Measurements from ENCODE around the gene SNUPN. TPM values are rescaled to one million over a fixed set of nuclear protein-coding genes. Genes with fewer than 3 reads are reported as not detected.

Gene SNUPN
- total RNA-seq, 2 experiments from 2014 or later, result 25.8 to 27.3 TPM

- Mint-ChIP-seq H3K9me3 (ENCODE audit: low read depth) (no peaks in the 10 kb centered on the region), H3K36me3 (peaks cover 12% of the 10 kb centered on the region), H3K27me3 (no peaks in the 10 kb centered on the region), H3K27ac (no peak overlapping the region), H3K4me1 (peaks cover 5% of the 10 kb centered on the region), H3K4me3 (no peak overlapping the region)
- DNase-seq (no peak), ATAC-seq (no peak)
- CTCF ChIA-PET, result no interaction called here
Observed at GRCh38 chr15:75551091-75551490, 74.4 kb downstream of the SNUPN start.

Other genes starting within 250 kb of the SNUPN start
- gene SIN3A, start 174.0 kb downstream of the SNUPN start, total RNA-seq, result 100 to 1,000 TPM; 100 to 111 TPM
- 10 to 100 TPM; 34.0 to 41.9 TPM for gene PTPN9, start 46.4 kb downstream of the SNUPN start, total RNA-seq
- gene IMP3, start 14.5 kb upstream of the SNUPN start, total RNA-seq, result 100 to 1,000 TPM in 1 of 2 experiments, 10 to 100 TPM in 1; 84.0 to 109 TPM
- 1 to 10 TPM; 1.4 to 3.5 TPM for gene SNX33, start 22.2 kb upstream of the SNUPN start, total RNA-seq
- gene CSPG4, start 87.1 kb upstream of the SNUPN start, total RNA-seq, result under 1 TPM in 1 of 2 experiments, not detected in 1; 0.07 TPM
- gene UBE2Q2, start 217.7 kb upstream of the SNUPN start, total RNA-seq, result 10 to 100 TPM; 25.5 to 36.3 TPM

Measured in activated CD8-positive, alpha-beta memory T cell treated with anti-CD3 and anti-CD28 coated beads, Interleukin-2, amount 10 ng/mL, durations not matched to agents 7 days and 5 days (primary cell).